WTC11 (cell line): ENCODE measurements around the gene MRPL2.

Experiments used
- NFE2L1 ChIP-seq: sonication (generic); formaldehyde crosslinking; IDR thresholded peaks from 2 replicates; pipeline ENCODE4 v1.8.1; 2023; ENCODE audit warnings: missing genetic modification reagents
- SMAD4 ChIP-seq: sonication (generic); formaldehyde crosslinking; IDR thresholded peaks from 2 replicates; pipeline ENCODE4 v1.8.0; 2022; ENCODE audit warnings: mild to moderate bottlenecking, missing genetic modification reagents

GRCh38 chr6:43036712-43037111 is 22.5 kb downstream of the MRPL2 start:
- TF ChIP-seq NFE2L1 (CRISPR knock-in tag) (no peak), SMAD4 (no peak)
